D721Med (cell line): ENCODE measurements around the gene NPIPB4.
"Not testable (repeated sequence)": the region's sequence is repeated elsewhere in the genome, so short reads cannot be mapped to it uniquely, and the experiment has no call there.

Source experiments
- DNase-seq: peaks from one replicate; pipeline ENCODE4 v3.0.0; 2011; ENCODE audit warnings: low spot score; ENCODE audit not compliant: insufficient read length
- FAIRE-seq: peaks from 2 replicates; lab custom pipeline; 2011; peaks lifted over from hg19 to GRCh38; lab: Jason Lieb, UNC
- CTCF ChIP-seq: IDR thresholded peaks from 2 replicates; pipeline ENCODE4 v1.5.1; 2012; ENCODE audit warnings: mild to moderate bottlenecking, control low read depth; ENCODE audit not compliant: insufficient read depth; ENCODE audit errors: missing control alignments

Gene NPIPB4

GRCh38 chr16:21801538-21802374 lies 55.8 kb downstream of the NPIPB4 start:
- not testable (repeated sequence) for FAIRE-seq, DNase-seq
- peak; percentile 46 for TF ChIP-seq CTCF

GRCh38 chr16:21798601-21799000 lies 59.0 kb downstream of the NPIPB4 start:
- not testable (repeated sequence) for DNase-seq, FAIRE-seq

GRCh38 chr16:21793310-21793709 lies 64.2 kb downstream of the NPIPB4 start:
- not testable (repeated sequence) for FAIRE-seq

GRCh38 chr16:21790506-21790905 lies 67.0 kb downstream of the NPIPB4 start:
- FAIRE-seq, DNase-seq: not testable (repeated sequence)

More at GRCh38 chr16:21793310-21793709, 64.2 kb downstream of the NPIPB4 start:
- not testable (repeated sequence) for DNase-seq
